Measurements from ENCODE around the gene OSTF1.

OSTF1 gene

DNA sequence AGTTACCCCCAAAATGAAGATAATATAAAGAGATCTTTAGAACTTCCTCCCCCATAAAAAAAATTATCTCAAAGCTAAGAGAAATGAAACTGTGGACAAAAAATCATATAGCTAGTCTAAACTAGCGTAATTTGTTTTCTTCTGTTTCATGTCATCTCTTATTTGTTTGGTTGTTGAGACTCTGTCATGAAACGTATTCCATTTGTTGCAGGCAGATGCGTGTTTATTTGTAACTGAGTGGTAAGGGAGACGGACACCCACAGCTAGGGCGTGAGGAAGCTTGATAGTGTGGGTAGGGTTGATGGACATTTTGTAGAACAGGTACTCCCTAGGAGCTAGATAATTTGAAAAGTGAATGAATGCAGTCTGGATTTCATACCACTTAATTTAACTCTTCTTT, 41.9 kb downstream of the OSTF1 start:
- no peak overlapping the region for H3K4me3 ChIP-seq (ENCODE audit: low read depth, low read length)
- TF ChIP-seq MYC (IDR thresholded peaks at IDR 0.05; ENCODE audit: low read depth, low read length) (no peak), POLR2A (IDR thresholded peaks at IDR 0.05; ENCODE audit: extremely low read depth, insufficient read length) (no peak)
- TF ChIP-seq, protein P1, sequence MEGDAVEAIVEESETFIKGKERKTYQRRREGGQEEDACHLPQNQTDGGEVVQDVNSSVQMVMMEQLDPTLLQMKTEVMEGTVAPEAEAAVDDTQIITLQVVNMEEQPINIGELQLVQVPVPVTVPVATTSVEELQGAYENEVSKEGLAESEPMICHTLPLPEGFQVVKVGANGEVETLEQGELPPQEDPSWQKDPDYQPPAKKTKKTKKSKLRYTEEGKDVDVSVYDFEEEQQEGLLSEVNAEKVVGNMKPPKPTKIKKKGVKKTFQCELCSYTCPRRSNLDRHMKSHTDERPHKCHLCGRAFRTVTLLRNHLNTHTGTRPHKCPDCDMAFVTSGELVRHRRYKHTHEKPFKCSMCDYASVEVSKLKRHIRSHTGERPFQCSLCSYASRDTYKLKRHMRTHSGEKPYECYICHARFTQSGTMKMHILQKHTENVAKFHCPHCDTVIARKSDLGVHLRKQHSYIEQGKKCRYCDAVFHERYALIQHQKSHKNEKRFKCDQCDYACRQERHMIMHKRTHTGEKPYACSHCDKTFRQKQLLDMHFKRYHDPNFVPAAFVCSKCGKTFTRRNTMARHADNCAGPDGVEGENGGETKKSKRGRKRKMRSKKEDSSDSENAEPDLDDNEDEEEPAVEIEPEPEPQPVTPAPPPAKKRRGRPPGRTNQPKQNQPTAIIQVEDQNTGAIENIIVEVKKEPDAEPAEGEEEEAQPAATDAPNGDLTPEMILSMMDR (IDR thresholded peaks at IDR 0.05; ENCODE audit: low read depth, low read length): no peak
- TF ChIP-seq, protein P2, sequence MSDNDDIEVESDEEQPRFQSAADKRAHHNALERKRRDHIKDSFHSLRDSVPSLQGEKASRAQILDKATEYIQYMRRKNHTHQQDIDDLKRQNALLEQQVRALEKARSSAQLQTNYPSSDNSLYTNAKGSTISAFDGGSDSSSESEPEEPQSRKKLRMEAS (IDR thresholded peaks at IDR 0.05; ENCODE audit: low read depth, low read length): no peak
- no peak for DNase-seq (ENCODE audit: low read depth)

DNA sequence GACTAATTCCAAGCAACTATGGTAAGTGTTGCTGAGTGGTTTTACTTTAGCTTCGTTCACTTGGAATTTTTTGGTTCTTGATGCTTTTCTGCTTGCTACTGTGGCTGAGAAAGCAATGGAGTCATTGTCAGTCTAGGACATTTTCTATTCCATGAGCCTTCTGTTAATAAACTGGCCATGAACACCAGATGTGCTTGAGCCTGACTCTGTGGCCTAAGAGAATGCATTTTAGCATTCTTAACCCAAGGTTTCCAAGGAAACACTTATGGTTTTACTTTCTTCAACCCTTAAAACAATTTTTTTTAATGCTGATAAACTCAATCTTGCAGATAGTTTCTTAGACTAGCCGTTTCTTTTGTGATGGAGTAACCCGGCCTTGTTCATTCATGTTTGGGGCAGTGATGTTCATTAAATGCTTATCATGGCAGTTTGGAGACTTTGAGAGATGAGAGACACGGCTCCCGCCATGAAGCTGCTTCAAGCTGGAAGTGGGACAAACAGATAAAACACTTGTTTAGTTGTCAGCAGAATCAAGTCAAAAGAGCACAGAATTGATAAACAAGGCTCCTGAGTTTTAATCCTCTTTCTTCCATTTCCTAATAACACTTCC, 42.4 kb downstream of the OSTF1 start:
- TF ChIP-seq, protein P2 (IDR thresholded peaks at IDR 0.05; ENCODE audit: low read depth, low read length): no peak
- TF ChIP-seq MYC (IDR thresholded peaks at IDR 0.05; ENCODE audit: low read depth, low read length) (no peak), POLR2A (IDR thresholded peaks at IDR 0.05; ENCODE audit: extremely low read depth, insufficient read length) (no peak)
- TF ChIP-seq, protein P1 (IDR thresholded peaks at IDR 0.05; ENCODE audit: low read depth, low read length): no peak
- DNase-seq (ENCODE audit: low read depth): no peak
- no peak overlapping the region for H3K4me3 ChIP-seq (ENCODE audit: low read depth, low read length)

DNA sequence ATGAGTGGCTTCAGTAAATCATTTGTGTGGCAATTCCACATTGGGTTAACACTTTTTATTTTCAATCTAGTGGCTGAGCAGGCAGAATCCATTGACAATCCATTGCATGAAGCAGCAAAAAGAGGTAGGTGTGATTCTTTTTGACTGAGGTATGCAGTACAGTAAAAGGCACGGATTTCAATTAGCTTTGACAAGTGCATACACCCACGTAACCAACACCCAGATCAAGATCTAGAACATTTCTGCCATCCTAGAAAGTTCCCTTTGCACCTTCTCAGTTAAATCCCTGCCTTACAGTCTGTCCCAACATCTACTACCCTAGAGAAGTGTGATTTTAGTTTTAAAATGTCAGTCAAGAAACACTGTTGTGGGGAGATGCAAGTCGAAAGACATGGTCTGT, 43.4 kb downstream of the OSTF1 start:
- no peak for DNase-seq (ENCODE audit: low read depth)
- TF ChIP-seq POLR2A (IDR thresholded peaks at IDR 0.05; ENCODE audit: extremely low read depth, insufficient read length) (no peak), MYC (IDR thresholded peaks at IDR 0.05; ENCODE audit: low read depth, low read length) (no peak)
- TF ChIP-seq, protein P2 (IDR thresholded peaks at IDR 0.05; ENCODE audit: low read depth, low read length): no peak
- TF ChIP-seq, protein P1 (IDR thresholded peaks at IDR 0.05; ENCODE audit: low read depth, low read length): no peak
- H3K4me3 ChIP-seq (ENCODE audit: low read depth, low read length): no peak overlapping the region

DNA sequence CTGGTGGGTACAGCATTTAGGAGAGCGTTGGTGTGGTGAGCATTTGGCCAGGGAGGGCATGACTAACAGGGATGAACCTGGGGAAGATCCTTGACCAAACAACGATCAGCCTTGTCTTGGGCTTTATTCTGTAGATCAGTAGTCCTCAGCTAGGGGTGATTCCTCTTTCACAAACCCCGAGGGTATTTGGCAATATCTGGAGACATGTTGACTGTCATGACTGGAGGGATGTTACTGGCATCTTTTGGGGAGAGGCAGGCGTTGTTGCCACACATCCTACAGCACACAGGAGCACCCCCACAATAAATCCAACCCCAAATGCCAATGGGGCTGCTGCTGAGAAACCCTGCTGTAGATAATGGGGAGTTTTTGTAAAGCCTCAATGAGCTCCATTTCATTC, 43.9 kb downstream of the OSTF1 start:
- TF ChIP-seq MYC (IDR thresholded peaks at IDR 0.05; ENCODE audit: low read depth, low read length) (no peak), POLR2A (IDR thresholded peaks at IDR 0.05; ENCODE audit: extremely low read depth, insufficient read length) (no peak)
- TF ChIP-seq, protein P2 (IDR thresholded peaks at IDR 0.05; ENCODE audit: low read depth, low read length): no peak
- TF ChIP-seq, protein P1 (IDR thresholded peaks at IDR 0.05; ENCODE audit: low read depth, low read length): no peak
- DNase-seq (ENCODE audit: low read depth): peak; percentile 65
- H3K4me3 ChIP-seq (ENCODE audit: low read depth, low read length): no peak overlapping the region

DNA sequence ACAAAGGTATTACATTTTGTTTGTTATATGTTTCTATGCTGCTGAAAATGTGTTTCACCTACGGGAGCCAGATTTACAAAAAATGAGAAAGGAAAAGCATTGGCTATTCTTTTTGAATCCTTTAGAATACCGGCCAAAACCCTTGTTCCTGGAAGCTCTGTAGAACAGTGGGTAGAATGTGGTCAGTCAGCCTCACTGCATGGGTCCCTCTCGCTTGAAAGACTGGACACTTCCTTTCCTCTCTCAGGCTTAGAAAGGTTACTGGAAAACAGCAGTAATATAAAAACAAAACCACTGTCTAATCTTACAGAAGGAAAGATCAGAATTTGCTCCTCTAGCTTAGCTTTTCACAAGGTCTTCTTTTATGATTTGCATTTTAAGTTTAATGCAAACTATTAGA, 45.1 kb downstream of the OSTF1 start:
- no peak for DNase-seq (ENCODE audit: low read depth)
- H3K4me3 ChIP-seq (ENCODE audit: low read depth, low read length): no peak overlapping the region
- TF ChIP-seq, protein P2 (IDR thresholded peaks at IDR 0.05; ENCODE audit: low read depth, low read length): no peak
- TF ChIP-seq POLR2A (IDR thresholded peaks at IDR 0.05; ENCODE audit: extremely low read depth, insufficient read length) (no peak), MYC (IDR thresholded peaks at IDR 0.05; ENCODE audit: low read depth, low read length) (no peak)
- TF ChIP-seq, protein P1 (IDR thresholded peaks at IDR 0.05; ENCODE audit: low read depth, low read length): no peak

Measured in NB4 (cell line).